Activated CD4-positive, alpha-beta T cell treated with anti-CD3 and anti-CD28 coated beads for 48 hours (primary cell): Measurements from ENCODE around the gene AGPAT2.
"Not testable (repeated sequence)": the region's sequence is repeated elsewhere in the genome, so short reads cannot be mapped to it uniquely, and the experiment has no call there.

ENCODE experiments used
- DNase-seq: peaks from one replicate; pipeline ENCODE4 v3.0.0-alpha.2; 2020

Gene AGPAT2

DNA sequence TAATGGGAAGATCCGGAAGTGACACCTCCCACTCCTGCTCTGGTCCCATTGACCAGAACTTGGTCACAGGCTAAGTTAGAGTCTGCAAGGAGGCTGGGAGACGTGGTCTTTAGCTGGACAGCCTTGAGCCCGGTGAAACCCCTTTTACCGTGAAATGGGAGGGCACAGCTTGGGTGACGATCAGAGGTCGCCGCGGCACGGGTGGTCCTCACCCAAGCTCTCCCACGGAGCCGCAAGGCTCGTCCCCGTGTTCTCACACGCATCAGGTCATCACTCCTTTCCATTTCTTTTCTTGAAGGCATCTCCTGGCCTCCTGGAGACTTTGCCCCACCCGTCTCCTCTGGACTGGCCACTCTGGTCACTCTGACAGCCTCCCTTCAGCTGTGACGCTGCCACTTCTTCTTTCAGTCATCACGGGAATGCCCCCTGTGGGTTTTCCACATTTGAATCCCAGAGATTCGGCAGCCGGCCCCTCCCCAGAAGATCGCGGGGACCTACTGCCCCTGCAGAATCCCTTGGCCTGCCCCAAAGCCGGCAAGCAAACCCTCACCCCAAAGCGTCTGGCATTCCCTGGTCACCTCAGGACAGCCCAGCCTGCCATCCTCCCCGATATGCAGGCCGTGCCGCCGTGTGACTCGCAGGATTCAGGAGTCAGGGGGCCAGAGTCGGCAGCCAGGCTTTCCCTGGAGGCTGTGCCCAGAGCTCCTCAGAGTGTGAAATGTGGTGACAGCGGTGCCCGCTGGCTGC is 43.5 kb downstream of the AGPAT2 start:
- DNase-seq = no peak

DNA sequence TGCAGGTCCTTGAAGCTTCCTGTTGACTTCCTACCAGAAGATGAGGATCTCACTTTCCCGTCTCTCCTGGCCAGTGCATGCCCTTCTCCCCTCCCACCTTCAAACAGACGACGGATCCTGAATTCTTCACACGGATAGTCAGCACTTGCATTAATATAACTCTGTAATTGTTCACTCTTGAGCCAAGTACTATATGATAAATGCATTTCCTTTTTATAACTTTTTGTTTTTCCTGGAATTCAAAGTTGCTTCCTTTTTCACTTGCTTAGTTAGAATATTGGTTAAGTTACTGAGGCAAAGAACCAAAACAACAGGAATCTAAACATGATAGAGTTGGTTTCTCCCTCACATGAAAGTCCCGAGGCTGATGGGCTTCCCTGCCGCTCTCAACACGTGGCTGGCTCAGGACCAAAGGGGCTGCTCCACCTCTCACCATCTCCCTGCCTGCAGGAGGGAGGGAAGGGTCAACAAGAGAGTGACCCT is 44.8 kb downstream of the AGPAT2 start:
- DNase-seq = no peak

DNA sequence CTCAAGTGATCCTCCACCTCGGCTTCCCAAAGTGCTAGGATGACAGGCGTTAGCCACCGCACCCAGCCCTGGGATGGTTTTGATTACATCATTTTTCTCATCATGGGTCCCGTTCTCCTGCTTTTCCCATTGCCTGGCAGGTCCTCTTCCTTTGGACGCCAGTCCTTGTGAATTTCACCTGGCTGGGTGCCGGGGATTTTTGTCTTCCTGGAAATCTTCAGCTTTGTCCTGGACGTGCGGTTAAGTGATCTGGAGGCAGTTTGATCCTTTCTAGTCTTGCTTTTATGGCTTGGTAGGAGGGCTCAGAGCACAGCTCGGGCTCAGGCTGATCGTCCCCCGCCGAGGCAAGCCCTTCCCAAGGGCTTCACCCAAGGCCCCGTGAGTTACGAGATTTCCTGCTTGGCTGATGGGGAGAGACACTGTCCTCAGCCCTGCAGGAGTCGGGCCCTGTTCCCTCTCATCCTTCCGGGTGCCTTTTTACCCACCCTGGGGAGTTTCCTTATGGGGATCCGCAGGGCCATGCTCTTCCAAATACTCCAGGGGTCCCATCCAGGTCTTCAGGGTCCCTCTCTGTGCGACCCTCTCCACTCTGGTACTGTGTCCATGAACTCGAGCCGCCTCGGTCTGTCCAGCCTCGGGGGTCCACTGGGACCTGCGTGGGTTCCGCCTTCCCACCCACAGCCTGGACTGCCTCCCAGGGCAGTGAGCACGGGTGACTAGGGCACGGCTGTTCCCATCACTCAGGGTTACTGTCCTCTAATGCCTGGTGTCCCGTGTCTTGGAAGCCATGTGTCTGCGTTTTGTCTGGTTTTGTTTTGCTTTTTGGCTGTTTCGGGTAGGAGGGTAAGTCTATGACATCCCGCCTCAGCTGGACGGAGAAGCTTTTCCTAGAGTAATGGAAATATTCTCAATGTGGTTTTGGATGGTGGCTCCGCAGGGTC is 46.8 kb downstream of the AGPAT2 start:
- DNase-seq = no peak

DNA sequence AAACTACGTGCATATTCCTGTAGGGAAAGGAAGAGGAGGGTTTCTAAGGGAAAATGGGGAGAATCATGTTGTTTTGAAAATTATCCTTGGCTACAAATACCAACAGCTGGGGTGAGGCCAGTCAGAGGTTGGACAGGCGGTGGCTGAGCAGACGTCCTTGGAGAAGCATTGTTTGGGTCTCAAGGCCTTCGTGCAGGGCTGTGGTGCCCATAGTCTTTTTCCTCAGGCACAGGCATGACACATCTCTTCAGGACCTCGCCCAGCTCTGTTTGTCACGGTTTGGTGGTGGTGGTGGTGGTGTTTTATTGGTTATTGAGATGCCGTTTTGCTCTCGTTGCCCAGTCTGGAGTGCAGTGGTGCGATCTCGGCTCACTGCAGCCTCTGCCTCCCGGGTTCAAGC is 52.4 kb downstream of the AGPAT2 start:
- no peak for DNase-seq

DNA sequence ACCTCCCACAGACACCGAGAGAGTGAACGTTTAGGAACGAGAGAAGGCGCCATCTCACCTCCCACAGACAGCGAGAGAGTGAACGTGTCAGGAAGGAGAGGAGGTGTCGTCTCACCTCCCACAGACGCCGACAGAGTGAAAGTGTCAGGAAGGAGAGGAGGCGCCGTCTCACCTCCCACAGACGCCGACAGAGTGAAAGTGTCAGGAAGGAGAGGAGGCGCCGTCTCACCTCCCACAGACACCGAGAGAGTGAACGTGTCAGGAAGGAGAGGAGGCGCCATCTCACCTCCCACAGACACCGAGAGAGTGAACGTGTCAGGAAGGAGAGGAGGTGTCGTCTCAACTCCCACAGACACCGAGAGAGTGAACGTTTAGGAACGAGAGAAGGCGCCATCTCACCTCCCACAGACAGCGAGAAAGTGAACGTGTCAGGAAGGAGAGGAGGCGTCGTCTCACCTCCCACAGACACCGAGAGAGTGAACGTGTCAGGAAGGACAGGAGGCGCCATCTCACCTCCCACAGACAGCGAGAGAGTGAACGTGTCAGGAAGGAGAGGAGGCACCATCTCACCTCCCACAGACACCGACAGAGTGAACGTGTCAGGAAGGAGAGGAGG is 54.7 kb downstream of the AGPAT2 start:
- not testable (repeated sequence) for DNase-seq

DNA sequence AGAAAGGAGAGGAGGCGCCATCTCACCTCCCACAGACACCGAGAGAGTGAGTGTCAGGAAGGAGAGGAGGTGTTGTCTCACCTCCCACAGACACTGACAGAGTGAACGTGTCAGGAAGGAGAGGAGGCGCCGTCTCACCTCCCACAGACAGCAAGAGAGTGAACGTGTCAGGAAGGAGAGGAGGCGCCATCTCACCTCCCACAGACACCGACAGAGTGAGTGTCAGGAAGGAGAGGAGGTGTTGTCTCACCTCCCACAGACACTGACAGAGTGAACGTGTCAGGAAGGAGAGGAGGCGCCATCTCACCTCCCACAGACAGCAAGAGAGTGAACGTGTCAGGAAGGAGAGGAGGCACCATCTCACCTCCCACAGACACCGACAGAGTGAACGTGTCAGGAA is 55.2 kb downstream of the AGPAT2 start:
- not testable (repeated sequence) for DNase-seq

DNA sequence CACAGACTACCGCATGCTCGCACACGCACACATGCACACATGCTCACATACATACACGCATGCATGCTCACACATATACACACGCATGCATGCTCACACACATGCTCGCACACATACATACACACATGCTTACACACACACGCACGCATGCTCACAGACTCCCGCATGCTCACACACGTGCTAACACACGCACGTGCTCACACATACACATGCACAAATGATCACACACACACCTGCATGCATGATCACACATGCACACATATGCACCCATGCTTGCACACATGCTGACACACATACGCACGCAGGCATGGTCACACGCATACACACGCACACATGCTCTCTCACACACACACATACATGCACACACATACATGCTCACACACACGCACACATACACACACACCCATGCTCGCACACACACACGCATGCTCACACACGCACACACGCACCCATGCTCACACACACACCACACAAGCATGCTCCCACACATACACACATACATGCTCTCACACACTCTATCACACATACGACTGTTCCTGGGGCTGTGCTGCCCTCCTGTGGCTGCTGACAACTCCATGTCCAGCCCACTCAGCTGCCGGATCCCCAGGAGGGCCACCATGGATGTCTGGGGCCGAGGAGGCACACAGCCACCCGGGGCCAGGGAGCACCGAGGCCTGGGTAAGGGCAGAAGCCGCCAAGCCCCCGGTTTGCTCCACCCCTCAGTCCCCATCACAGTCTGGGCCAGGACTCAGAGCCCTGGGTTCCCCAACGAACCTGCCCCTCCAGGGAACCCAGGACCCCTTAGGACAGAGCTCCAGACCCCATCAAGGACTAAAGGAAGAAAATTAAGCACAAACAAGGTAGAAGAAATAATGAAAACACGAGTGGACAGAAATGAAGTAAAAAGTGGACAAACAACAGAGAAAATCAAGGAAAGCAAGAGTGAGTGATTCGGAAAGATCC is 55.9 kb downstream of the AGPAT2 start:
- DNase-seq = peak; percentile 84

DNA sequence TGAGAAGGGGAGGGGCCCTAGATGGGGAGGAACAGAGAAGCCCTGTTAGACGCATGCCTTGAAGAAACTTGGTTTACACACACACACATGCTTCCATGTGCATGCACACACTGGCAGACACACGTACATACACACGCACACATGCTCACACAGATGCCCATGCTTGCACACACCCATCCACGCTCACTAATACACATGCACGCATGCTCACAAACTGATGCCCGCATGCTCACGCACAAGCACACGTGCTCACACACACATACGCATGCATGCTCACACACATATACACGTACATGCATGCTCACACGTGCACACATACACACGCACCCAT is 56.6 kb downstream of the AGPAT2 start:
- no peak for DNase-seq

DNA sequence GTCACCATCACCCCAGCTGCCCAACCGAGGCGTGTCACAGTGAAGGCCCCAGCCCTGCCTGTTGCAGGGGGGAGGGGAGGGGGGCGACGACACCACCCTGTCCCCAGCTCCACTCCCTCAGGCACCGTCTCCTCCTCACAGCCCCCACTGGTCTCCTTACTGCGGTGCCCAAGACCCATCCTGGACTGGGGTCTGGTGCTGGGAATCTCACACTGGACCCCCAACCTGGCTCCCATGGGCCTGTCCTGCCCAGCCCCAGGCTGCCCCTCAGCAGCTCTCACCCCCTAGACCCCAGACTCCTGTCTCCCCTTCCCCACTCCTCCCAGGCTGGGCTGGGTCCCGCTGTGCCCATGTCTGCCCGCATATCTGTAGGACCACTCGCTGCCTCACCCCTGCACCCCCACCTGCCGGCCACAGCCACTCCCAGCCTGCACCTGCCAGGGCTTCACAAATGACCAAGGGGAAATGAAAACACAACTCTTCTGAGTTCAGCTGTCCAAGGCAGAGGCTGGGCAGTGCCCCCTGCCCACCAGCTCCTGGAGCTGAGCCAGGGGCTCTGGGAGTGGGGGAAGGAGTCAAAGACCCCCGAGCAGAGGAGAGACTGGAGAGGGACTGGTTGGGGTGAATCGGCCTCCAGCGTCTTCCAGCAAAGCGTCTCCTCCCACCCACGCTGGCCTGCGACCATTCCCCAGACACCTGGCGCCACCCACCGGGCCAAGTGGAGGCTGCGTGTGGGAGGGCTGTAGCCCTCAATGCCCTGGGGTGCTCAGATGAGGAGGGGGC is 57.2 kb downstream of the AGPAT2 start:
- DNase-seq = peak; percentile 80

DNA sequence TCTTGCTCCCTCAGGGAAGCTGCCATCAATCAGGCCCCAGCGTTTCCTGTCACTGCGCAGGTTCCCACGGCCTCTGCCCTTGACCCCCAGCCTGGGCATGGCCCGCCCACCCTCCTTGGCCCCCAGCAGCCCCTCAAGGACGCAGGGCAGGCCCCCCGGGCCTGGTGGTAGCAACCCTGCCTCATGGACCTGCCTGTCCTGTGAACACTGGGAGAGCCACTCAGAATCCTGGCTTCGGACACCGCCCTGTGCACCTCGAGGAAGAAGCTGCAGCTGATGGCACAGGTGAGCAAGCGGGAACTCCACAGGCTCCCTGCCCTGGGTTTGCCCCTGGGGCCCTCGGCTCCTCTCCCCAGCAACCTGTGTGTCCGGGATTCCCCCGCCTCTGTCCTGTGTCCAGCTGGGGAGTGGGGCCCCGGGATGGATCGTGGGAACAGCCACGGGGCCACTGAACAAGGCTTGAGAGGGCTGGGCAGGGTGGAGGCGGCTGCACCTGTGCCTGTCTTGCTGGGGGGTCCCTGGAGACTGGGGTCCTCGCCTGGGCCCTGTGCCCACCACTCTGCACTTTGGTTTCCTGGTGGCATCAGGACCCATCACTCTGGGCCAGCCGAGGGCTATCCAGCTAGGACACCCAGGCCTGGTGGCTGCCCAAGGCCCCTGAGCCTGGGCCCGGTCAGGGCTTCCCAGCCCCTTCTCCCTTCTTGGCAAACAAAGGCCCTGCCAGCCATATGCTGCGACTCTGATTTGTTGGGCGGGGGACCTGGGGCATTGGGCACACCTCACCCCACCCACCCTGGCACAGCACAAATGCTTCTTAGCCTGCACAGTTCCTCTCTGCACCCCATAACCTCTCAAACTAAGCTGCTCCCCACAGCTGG is 58.0 kb downstream of the AGPAT2 start:
- no peak for DNase-seq

DNA sequence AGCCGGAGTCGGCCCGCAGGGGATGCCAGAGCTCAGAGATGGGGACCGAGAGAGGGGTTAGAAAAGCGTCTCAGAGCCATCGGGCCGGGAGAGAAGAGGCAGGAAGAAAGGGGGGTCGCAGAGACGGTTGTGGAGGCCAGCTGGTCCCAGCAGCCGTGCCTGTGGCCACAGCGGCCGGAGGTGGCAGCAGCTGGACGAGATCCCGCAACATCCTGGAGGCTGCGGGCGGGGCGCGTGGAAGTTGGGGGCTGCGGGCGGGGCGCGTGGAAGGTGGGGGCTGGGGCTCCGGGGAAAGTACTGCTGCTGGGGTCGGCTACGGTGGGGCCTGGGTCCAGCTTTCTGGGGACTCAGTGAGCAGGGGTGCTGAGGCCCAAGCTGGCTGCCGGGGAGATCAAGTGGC is 59.0 kb downstream of the AGPAT2 start:
- no peak for DNase-seq

DNA sequence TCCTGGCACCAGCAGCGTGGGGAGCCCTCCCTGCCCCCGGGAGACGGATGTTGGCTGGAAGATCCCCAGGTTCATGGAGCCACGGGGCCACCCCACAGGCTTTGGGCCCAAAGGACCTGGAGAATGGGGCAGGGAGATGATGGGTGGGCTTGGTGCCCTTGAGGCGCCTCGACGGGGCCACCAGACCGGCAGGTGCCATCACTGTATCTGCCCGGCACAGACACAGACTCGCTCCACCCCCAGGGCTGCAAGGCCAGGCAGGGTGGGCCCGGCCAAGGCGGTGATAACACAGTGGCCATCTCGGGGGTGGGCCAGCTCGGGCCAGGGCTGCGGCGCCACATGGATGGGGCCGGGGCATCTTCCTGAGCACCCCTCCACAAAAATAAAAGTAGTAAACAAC is 59.6 kb downstream of the AGPAT2 start:
- DNase-seq = no peak

DNA sequence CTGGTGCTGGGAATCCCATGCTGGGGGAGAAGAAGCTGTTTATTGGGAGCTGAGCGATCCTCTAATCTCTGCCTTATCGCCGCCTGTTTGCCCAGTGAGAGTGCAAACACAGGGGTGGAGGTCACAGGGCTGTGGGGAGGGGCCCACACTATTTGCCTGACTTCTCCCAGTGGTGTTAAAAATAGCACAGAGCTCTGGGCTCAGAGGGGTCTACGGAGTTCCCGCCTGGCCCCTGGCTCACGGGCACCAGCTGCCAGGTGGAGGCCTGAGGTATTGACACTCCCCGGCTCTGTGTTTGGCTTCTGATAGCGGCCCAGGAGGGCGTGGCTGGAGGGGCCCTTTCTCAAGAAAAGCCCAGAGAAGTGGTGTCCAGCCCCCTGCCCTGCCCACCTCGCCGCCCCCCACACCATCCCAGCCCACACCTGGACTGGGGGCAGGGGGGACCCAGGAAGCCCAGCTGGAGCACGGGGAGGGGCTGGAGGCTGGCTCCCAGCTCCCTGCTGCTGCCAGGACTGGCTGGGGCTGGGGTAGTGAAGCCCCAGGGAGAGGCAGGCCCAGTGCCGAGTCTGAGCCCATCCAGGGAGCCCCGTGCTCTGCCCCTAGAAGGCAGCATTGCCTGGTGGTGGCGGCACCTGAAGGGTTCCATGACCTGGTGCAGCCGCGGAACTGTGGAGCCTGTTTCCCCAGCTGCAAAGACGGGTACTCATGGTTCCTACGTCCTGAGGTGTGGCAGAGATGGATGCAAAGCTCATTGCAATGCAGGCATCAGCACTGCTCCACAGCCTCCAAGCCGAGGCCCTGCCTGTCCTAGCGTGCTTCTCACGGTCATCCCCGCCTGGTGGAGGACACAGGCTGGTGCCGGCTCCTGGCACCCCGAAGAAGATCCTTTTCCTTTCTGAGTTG is 60.3 kb downstream of the AGPAT2 start:
- no peak for DNase-seq

DNA sequence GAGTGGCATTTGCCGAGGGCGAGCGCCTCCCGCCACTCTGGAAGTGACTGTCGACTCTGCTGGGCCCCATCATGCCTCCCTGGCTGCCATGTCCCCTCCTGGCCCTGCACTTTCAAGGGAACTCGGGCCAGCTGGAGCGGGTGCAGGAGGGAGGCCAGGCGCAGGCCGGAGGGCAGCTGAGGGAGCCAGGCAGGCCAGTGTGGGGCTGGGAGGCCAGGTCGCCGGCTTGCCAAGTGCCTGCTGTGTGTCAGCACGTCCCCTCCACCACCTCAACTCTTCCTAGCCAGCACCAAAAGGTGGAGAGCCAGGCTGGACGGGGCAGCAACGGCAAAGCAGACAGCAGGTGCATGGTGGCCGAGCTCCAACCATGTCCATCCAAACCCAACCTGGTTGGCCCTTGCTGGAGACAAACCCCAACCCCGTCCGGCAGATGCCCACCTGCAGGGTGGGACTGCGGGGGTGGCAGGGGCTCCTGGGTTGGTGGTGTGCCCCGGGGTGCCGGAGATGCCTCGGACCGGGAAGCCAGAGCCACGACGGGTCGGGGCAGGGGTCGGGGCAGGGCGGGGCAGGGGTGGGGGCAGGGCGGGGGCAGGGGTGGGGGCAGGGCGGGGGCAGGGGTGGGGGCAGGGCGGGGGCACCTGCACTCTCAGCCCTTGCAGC is 61.1 kb downstream of the AGPAT2 start:
- DNase-seq = no peak

DNA sequence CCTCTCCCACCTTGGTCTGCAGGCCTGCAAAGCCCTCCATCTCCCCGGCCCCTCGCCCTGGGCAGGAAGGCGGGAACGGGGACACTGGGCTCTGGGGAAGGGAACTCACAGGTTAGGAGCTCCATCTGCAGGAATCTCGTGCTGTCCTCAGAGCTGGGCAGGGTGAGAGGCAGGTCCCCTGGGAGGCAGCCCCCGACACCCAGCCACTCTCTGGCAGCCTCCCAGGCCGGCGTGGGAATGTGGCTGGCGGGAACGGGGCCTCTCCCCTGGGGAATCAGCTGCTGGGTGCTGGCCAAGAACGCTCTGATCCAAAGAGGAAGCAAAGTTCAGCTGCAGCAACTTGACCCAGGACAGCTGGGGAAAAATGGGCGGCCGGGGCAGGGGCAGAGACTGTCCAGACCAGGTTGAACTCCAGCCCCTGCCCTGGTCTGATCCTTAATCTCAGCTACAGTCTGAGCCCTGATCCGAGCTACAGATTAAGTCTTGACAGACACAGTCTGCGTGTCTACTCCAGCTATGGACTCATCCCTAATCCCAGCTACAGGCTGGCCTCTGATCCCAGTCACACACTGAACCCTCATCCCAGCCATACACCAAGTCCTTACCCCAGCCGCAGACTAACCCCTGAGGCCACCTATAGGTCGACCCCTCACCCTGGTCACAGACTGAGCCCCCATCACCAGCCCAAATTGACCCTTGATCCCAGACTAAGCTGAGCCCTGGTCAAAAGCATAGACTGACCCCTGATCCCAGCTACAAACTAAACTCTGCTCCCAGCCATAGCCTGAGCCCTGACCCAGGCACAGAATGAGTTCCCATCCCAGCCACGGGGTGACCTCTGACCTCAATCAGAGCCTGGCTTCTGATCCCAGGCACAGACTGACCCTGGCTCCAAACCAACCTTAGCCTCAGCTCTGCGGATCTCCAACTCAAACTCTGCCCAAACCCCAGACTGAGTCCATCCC is 61.9 kb downstream of the AGPAT2 start:
- no peak for DNase-seq

DNA sequence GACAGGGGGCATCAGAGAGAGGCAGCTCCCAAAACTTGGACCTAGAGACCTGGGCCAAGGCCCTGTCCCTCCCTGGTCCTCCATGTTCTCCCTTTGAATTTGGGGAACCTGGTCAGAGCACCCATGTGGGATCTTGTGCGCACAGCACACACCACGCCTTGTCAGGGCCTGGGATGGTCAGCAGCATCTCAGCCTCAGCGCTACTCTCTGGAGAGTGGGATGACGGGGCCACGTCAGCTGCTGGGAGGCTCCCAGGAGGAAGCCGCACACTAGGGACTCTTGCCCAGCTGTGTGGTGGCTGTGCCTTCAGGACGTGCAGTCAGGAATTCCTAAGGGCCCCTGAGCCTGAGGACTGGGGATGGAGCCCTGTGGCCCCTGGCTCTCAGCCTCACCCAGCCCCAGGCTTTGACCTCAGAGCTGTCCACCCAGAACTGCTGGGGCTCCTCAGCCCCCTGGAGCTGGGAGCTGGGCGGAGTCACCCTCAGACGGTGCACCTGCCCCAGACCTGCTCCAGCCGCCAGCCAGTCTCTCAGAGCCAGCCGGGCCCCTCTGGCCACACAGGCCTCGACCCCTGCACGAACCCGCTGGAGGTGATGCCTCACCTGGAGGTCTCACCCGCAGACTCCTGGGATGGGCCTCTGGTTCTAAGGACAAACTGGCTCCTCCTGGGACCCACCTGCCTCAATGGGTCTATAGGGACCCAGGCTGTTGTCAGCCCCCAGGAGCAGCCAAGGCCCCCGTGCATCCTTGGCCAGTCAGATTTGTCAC is 62.9 kb downstream of the AGPAT2 start:
- no peak for DNase-seq

DNA sequence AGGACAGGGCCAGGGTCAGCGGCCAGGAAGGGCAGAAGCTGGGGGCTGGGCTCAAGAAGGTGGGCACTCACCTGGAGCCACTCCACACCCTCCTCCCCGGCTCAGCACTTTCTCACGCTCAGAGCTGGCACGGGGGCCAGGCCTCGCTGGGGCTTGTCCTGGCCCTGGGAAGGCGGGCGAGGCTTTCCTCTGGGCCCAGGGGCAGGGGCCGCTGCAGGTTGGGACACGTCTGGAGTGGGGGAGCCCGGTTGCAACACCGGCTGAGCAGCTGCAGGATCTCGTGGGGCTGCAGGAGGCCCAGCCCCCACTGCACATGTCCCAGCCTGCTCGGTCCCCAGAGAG is 63.4 kb downstream of the AGPAT2 start:
- DNase-seq = no peak
